ENCODE data around the gene DDX5.

The DDX5 gene

DNA sequence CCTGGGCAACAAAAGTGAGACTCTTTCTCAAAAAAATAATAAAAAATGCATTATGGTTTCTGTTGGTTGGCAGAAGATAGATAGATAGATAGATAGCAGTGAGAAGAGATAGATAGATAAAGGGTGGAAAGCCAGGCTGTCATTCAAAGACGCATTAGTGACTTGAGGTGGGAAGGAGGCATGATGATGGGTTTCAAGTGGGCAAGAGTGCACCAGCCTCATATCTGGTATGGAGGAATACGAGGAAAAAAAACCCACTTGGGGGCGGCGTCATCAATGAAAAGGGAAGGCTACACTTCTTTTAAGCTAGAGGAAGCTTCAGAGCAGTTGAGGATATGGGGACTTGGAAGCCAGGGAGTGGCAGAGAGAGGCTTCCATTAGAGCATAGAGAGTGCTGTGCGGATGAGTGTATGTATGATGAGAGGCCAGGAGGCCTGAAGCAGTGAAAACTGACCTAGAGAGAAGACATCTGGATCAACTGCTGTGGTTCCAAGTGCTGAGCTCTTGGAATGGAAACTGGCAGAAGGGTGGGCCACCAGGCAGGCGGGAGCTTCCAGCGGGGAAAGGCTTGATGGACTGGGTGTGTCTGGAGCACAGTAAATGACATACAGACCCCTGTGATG, 32.5 kb upstream of the DDX5 start (continued):
- no peak for TF ChIP-seq ZNF843 (tag by site-specific recombination; IDR thresholded peaks at IDR 0.05)
- no peak for TF ChIP-seq ZNF416 (tag by site-specific recombination; IDR thresholded peaks at IDR 0.05)
- TF ChIP-seq KLF1 (tag by site-specific recombination; IDR thresholded peaks at IDR 0.05), result no peak
- TF ChIP-seq HOXA7 (CRISPR knock-in tag; IDR thresholded peaks at IDR 0.05; ENCODE audit: borderline replicate concordance), result no peak
- TF ChIP-seq EGR2 (tag by site-specific recombination; IDR thresholded peaks at IDR 0.05; ENCODE audit: low read depth), result no peak
- TF ChIP-seq ZNF155 (tag by site-specific recombination; IDR thresholded peaks at IDR 0.05), result no peak
- TF ChIP-seq RBAK (tag by site-specific recombination; IDR thresholded peaks at IDR 0.05), result no peak
- no peak for TF ChIP-seq BCL11A (tag by site-specific recombination; IDR thresholded peaks at IDR 0.05; ENCODE audit: low read depth)
- TF ChIP-seq ZNF335 (tag by site-specific recombination; conservative IDR thresholded peaks at IDR 0.05), result no peak
- no peak for TF ChIP-seq SETDB1 (IDR thresholded peaks at IDR 0.05; ENCODE audit: insufficient read length, low read length)

GRCh38 chr17:64537488-64537887, 31.4 kb upstream of the DDX5 start:
- Histone ChIP-seq H3K36me3 (ENCODE audit: control insufficient read depth in 2 of 2, insufficient read depth in 1 of 2, low read length in 2 of 2) (peaks cover 52 to 91% of the 10 kb centered on the region in 2 experiments), H3K4me3 (ENCODE audit: low read depth, low read length) (no peak overlapping the region), H3K4me1 (ENCODE audit: control insufficient read depth, insufficient read depth, low read length) (no peaks in the 10 kb centered on the region), H3K27ac (ENCODE audit: extremely low read depth, low read depth, low read length) (no peak overlapping the region), H3K9me3 (ENCODE audit: control insufficient read depth, insufficient read depth, low read depth, low read length) (no peaks in the 10 kb centered on the region)
- TF ChIP-seq ZNF76 (tag by site-specific recombination; IDR thresholded peaks at IDR 0.05; ENCODE audit: borderline replicate concordance, low read depth) (no peak), BCL11B (tag by site-specific recombination; IDR thresholded peaks at IDR 0.05; ENCODE audit: low read depth) (no peak), ZFHX2 (tag by site-specific recombination; conservative IDR thresholded peaks at IDR 0.05) (no peak), ZNF626 (tag by site-specific recombination; IDR thresholded peaks at IDR 0.05) (no peak), ZNF692 (tag by site-specific recombination; IDR thresholded peaks at IDR 0.05) (no peak), ZNF610 (tag by site-specific recombination; IDR thresholded peaks at IDR 0.05; ENCODE audit: borderline replicate concordance) (no peak), ZNF274 (IDR thresholded peaks at IDR 0.05; ENCODE audit: low read length) (no peak), ZNF274 (tag by site-specific recombination; IDR thresholded peaks at IDR 0.05; ENCODE audit: borderline replicate concordance) (no peak), ZNF645 (tag by site-specific recombination; IDR thresholded peaks at IDR 0.05) (no peak), ZNF404 (tag by site-specific recombination; IDR thresholded peaks at IDR 0.05) (no peak), ZNF558 (tag by site-specific recombination; IDR thresholded peaks at IDR 0.05) (no peak), ZNF707 (tag by site-specific recombination; IDR thresholded peaks at IDR 0.05) (no peak), ZNF670 (tag by site-specific recombination; IDR thresholded peaks at IDR 0.05; ENCODE audit: low read depth) (no peak)
- CTCF ChIA-PET, result interaction anchor here (1.4 kb wide), 2 partner anchors 112 to 199 kb away, joined by 4 to 6 read pairs; no protein-coding TSS in a partner anchor
- POLR2A ChIA-PET, result interaction anchor here (0.7 to 1.1 kb wide), 2 partner anchors 31 to 41 kb away, joined by 3 to 5 read pairs; partner anchors contain the start of genes CEP95 and POLG2

- H3K36me3 ChIP-seq (ENCODE audit: control insufficient read depth in 2 of 2, insufficient read depth in 1 of 2, low read length in 2 of 2), result peaks cover 58 to 91% of the 10 kb centered on the region in 2 experiments
- no peak overlapping the region for H3K27ac ChIP-seq (ENCODE audit: extremely low read depth, low read depth, low read length)
- ChIA-PET CTCF (interaction anchor here (1.4 kb wide), 1 partner anchor 112 kb away, joined by 6 read pairs; no protein-coding TSS in a partner anchor), POLR2A (interaction anchor here (1.1 kb wide), 1 partner anchor 30 kb away, joined by 5 read pairs; the partner anchor contains the start of gene CEP95)
- no peaks in the 10 kb centered on the region for H3K9me3 ChIP-seq (ENCODE audit: control insufficient read depth, insufficient read depth, low read depth, low read length)
- H3K4me3 ChIP-seq (ENCODE audit: low read depth, low read length), result no peak overlapping the region
- H3K4me1 ChIP-seq (ENCODE audit: control insufficient read depth, insufficient read depth, low read length), result no peaks in the 10 kb centered on the region
- TF ChIP-seq, protein P1, sequence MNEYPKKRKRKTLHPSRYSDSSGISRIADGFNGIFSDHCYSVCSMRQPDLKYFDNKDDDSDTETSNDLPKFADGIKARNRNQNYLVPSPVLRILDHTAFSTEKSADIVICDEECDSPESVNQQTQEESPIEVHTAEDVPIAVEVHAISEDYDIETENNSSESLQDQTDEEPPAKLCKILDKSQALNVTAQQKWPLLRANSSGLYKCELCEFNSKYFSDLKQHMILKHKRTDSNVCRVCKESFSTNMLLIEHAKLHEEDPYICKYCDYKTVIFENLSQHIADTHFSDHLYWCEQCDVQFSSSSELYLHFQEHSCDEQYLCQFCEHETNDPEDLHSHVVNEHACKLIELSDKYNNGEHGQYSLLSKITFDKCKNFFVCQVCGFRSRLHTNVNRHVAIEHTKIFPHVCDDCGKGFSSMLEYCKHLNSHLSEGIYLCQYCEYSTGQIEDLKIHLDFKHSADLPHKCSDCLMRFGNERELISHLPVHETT (tag by site-specific recombination; IDR thresholded peaks at IDR 0.05), result no peak
- TF ChIP-seq REPIN1 (tag by site-specific recombination; IDR thresholded peaks at IDR 0.05; ENCODE audit: low read depth) (no peak), ZBTB1 (tag by site-specific recombination; IDR thresholded peaks at IDR 0.05) (no peak), ZNF558 (tag by site-specific recombination; IDR thresholded peaks at IDR 0.05) (no peak), ZNF184 (tag by site-specific recombination; IDR thresholded peaks at IDR 0.05) (no peak), ZNF155 (tag by site-specific recombination; IDR thresholded peaks at IDR 0.05) (no peak), ZNF792 (tag by site-specific recombination; IDR thresholded peaks at IDR 0.05) (no peak), ZSCAN4 (tag by site-specific recombination; IDR thresholded peaks at IDR 0.05) (no peak), ZNF16 (tag by site-specific recombination; IDR thresholded peaks at IDR 0.05; ENCODE audit: low read depth) (no peak)
Measured at GRCh38 chr17:64536913-64537312, 30.8 kb upstream of the DDX5 start.
